Prostate gland (tissue), 2 donors: ENCODE data around the gene TTC22. TPM values are rescaled to one million over a fixed set of nuclear protein-coding genes. Genes with fewer than 3 reads are reported as not detected.

ENCODE experiments used
- DNase-seq: peaks from one replicate; pipeline ENCODE4 v3.0.0-alpha.2; 2019; ENCODE audit warnings: low spot score
- H3K27ac ChIP-seq, 2 donors: fragments of 200-600 bp; sonication (generic); 2 replicates each; pipeline ENCODE4 v1.5.1; 2017 to 2019
- H3K27me3 ChIP-seq: fragments of 200-600 bp; sonication (generic); replicated peaks from 2 replicates; pipeline ENCODE4 v1.5.1; 2019; ENCODE audit not compliant: insufficient read depth
- H3K36me3 ChIP-seq, 2 donors: fragments of 200-600 bp; sonication (generic); 1 replicate in 1 of 2; 2 replicates in 1 of 2; pipeline versions ENCODE4 v1.5.1 to v1.8.1; 2017 to 2019
- H3K4me1 ChIP-seq: fragments of 200-600 bp; sonication (generic); replicated peaks from 2 replicates; pipeline ENCODE4 v1.5.1; 2019
- H3K4me3 ChIP-seq, 2 donors: fragments of 200-600 bp; sonication (generic); 2 replicates each; pipeline ENCODE4 v1.5.1; 2017 to 2019
- H3K9me3 ChIP-seq: fragments of 200-600 bp; sonication (generic); 2 replicates; pipeline ENCODE4 v1.5.1; 2017
- CTCF ChIP-seq, 4 experiments: fragments of 200-600 bp in 2 of 4; fragments of 450-650 bp in 2 of 4; sonication (generic) in 2 of 4; IDR thresholded peaks; 1 replicate in 3 of 4; 2 replicates in 1 of 4; pipeline ENCODE4 v1.5.1; 2016 to 2019; ENCODE audit warnings: antibody characterized with exemption in 4 of 4, mild to moderate bottlenecking in 2 of 4, moderate library complexity in 2 of 4
- POLR2A ChIP-seq: fragments of 450-650 bp; IDR thresholded peaks from one replicate; pipeline ENCODE4 v1.6.1; 2016; ENCODE audit warnings: antibody characterized with exemption, mild to moderate bottlenecking
- POLR2AphosphoS5 ChIP-seq: sonication (generic); formaldehyde crosslinking; IDR thresholded peaks from one replicate; pipeline ENCODE4 v1.6.1; 2017; ENCODE audit warnings: antibody characterized with exemption
- WGBS: methylation state at CpG from one replicate; pipeline ENCODE4 v1.1.5; 2018; 5-methylcytosine and 5-hydroxymethylcytosine counted together
- intact Hi-C: fragments of 100-400 bp; cut with DNase I; formaldehyde crosslinking; loops from one replicate; pipeline ENCODE4 v1.14.2; 2022
- total RNA-seq, 2 donors: library from RNA; depleted of rRNA; stranded (reverse); fragments of >200 nt; gene quantifications; one replicate each; pipeline ENCODE4 v1.1.0, GENCODE V29; 2016

Gene TTC22
- total RNA-seq, 2 donors from 2014 or later: 18.0 to 30.4 TPM

GRCh38 chr1:54819733-54820132 is 18.6 kb upstream of the TTC22 start:
- no peaks in the 10 kb centered on the region for H3K9me3 ChIP-seq
- TF ChIP-seq POLR2A: no peak
- no peak for TF ChIP-seq POLR2AphosphoS5
- TF ChIP-seq CTCF (IDR thresholded peaks at IDR 0.05): no peak
- intact Hi-C loops: loop anchor here (10.0 kb wide), 1 partner anchor 955 kb away; no protein-coding TSS in a partner anchor
- no peak for DNase-seq
- H3K36me3 ChIP-seq: no peaks in the 10 kb centered on the region
- H3K27ac ChIP-seq: no peak overlapping the region
- no peaks in the 10 kb centered on the region for H3K27me3 ChIP-seq
- no peak overlapping the region for H3K4me3 ChIP-seq
- no peaks in the 10 kb centered on the region for H3K4me1 ChIP-seq

GRCh38 chr1:54819195-54819536 is 18.0 kb upstream of the TTC22 start:
- Histone ChIP-seq H3K4me1 (no peaks in the 10 kb centered on the region), H3K9me3 (no peaks in the 10 kb centered on the region), H3K4me3 (no peak overlapping the region), H3K27ac (no peak overlapping the region), H3K36me3 (no peaks in the 10 kb centered on the region), H3K27me3 (no peaks in the 10 kb centered on the region)
- intact Hi-C loops: loop anchor here (10.0 kb wide), 1 partner anchor 954 kb away; no protein-coding TSS in a partner anchor
- TF ChIP-seq POLR2AphosphoS5: no peak
- no peak for TF ChIP-seq POLR2A
- no peak for TF ChIP-seq CTCF (IDR thresholded peaks at IDR 0.05)
- DNase-seq: no peak
- 56% methylated on average over 4 of the region's 4 CpGs for WGBS

- WGBS: 56% methylated on average over 5 of the region's 5 CpGs
- Histone ChIP-seq H3K9me3 (no peaks in the 10 kb centered on the region), H3K4me1 (no peaks in the 10 kb centered on the region), H3K4me3 (no peak overlapping the region), H3K27me3 (no peaks in the 10 kb centered on the region), H3K27ac (no peak overlapping the region), H3K36me3 (no peaks in the 10 kb centered on the region)
- TF ChIP-seq POLR2A (no peak), CTCF (IDR thresholded peaks at IDR 0.05) (no peak), POLR2AphosphoS5 (no peak)
- no peak for DNase-seq
- intact Hi-C loops: loop anchor here (10.0 kb wide), 1 partner anchor 954 kb away; no protein-coding TSS in a partner anchor
Observed at GRCh38 chr1:54818461-54819194, 17.5 kb upstream of the TTC22 start.

GRCh38 chr1:54816951-54817350 is 15.8 kb upstream of the TTC22 start:
- TF ChIP-seq POLR2AphosphoS5: no peak
- no peak for TF ChIP-seq CTCF (IDR thresholded peaks at IDR 0.05)
- TF ChIP-seq POLR2A: no peak
- DNase-seq: no peak
- H3K4me3 ChIP-seq: no peak overlapping the region
- no peaks in the 10 kb centered on the region for H3K9me3 ChIP-seq
- intact Hi-C loops: loop anchor here (10.0 kb wide), 1 partner anchor 952 kb away; no protein-coding TSS in a partner anchor
- WGBS: 95% methylated on average over 11 of the region's 13 CpGs
- H3K4me1 ChIP-seq: no peaks in the 10 kb centered on the region
- no peaks in the 10 kb centered on the region for H3K27me3 ChIP-seq
- H3K27ac ChIP-seq: no peak overlapping the region
- H3K36me3 ChIP-seq: no peaks in the 10 kb centered on the region

GRCh38 chr1:54816130-54816529 is 15.0 kb upstream of the TTC22 start:
- Histone ChIP-seq H3K9me3 (no peaks in the 10 kb centered on the region), H3K4me3 (no peak overlapping the region), H3K27me3 (no peaks in the 10 kb centered on the region), H3K36me3 (no peaks in the 10 kb centered on the region), H3K27ac (no peak overlapping the region), H3K4me1 (no peaks in the 10 kb centered on the region)
- 95% methylated on average over 6 of the region's 6 CpGs for WGBS
- intact Hi-C loops: loop anchor here (10.0 kb wide), 1 partner anchor 951 kb away; no protein-coding TSS in a partner anchor
- no peak for DNase-seq
- TF ChIP-seq POLR2A: no peak
- TF ChIP-seq POLR2AphosphoS5: no peak
- no peak for TF ChIP-seq CTCF (IDR thresholded peaks at IDR 0.05)
